Activated naive CD8-positive, alpha-beta T cell treated with anti-CD3 and anti-CD28 coated beads for 36 hours (primary cell): ENCODE data around the gene SRSF4. TPM values are rescaled to one million over a fixed set of nuclear protein-coding genes. Genes with fewer than 3 reads are reported as not detected.
"Not testable (repeated sequence)": the region's sequence is repeated elsewhere in the genome, so short reads cannot be mapped to it uniquely, and the experiment has no call there.

Source experiments
- DNase-seq: peaks from one replicate; pipeline ENCODE4 v3.0.0; 2021
- H3K27ac Mint-ChIP-seq: one replicate; pipeline ENCODE4 v1.8.0; 2022; ENCODE audit warnings: mild to moderate bottlenecking, moderate library complexity, mixed read lengths
- H3K27me3 Mint-ChIP-seq: one replicate; pipeline ENCODE4 v1.8.0; 2022; ENCODE audit warnings: mild to moderate bottlenecking, mixed read lengths
- H3K36me3 Mint-ChIP-seq: one replicate; pipeline ENCODE4 v1.8.0; 2021; ENCODE audit warnings: mild to moderate bottlenecking, mixed read lengths
- H3K4me1 Mint-ChIP-seq: one replicate; pipeline ENCODE4 v1.8.0; 2021; ENCODE audit warnings: mixed read lengths
- H3K4me3 Mint-ChIP-seq: one replicate; pipeline ENCODE4 v1.8.0; 2022; ENCODE audit warnings: mild to moderate bottlenecking, moderate library complexity, mixed read lengths
- H3K9me3 Mint-ChIP-seq: one replicate; pipeline ENCODE4 v1.8.0; 2022; ENCODE audit warnings: mixed read lengths
- total RNA-seq, 2 experiments: library from RNA; stranded (reverse); gene quantifications; one replicate each; pipeline ENCODE4 v1.2.3, GENCODE V29; 2021

SRSF4 gene
- total RNA-seq, result 100 to 1,000 TPM; 113 to 114 TPM

DNA sequence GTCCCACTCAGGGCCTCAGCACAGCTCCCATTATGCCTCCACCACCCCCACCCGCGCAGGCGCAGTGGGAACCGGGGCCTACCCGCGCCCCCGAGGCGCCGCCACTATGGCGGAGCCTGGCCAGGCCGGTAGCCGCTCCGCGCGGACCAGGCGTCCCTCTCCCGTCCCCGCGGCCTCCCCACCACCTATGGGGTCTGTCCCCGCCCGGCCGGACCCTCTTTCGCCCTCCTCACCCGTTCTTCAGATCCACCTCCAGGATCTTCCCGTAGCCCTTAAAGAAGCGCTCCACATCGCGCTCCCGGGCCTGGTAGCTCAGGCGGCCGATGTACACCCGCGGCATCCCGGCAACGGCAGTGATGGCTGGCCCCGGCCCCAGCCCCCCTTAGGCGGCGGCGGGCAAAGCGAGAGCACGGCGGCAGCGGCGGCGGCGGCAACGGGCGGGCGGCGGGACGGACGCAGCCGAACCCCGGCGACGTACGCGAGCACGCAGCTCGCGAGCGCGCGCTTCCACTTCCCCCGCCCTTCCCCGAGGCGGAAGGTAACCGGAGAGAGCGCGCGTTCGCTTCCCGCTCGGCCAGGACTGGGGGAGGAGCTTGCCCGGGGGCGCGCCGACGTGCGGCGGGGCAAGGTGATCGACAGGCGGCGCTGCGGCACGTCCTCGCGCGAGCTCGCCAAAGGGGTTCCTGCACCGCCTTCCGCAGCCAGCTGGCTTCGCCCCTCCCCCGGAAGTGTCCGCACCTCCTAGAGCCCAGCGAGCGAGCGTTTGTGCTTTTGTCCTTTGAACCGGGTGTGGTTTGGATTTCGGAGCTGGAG is at the start of gene SRSF4:
Gene SRSF4 (minus strand): TSS at position 488 of the 813 bp plus-strand sequence. CDS start 148 bp downstream, at position 340.
- no peaks in the 10 kb centered on the region for H3K27me3 Mint-ChIP-seq
- peaks cover 43% of the 10 kb centered on the region for H3K4me1 Mint-ChIP-seq
- peak within 1 kb of the TSS; percentile 98 for H3K27ac Mint-ChIP-seq
- peak; percentile 100 for DNase-seq
- H3K4me3 Mint-ChIP-seq, result peak within 1 kb of the TSS; percentile 96
- peaks cover 2% of the 10 kb centered on the region for H3K9me3 Mint-ChIP-seq
- peaks cover 40% of the 10 kb centered on the region for H3K36me3 Mint-ChIP-seq

DNA sequence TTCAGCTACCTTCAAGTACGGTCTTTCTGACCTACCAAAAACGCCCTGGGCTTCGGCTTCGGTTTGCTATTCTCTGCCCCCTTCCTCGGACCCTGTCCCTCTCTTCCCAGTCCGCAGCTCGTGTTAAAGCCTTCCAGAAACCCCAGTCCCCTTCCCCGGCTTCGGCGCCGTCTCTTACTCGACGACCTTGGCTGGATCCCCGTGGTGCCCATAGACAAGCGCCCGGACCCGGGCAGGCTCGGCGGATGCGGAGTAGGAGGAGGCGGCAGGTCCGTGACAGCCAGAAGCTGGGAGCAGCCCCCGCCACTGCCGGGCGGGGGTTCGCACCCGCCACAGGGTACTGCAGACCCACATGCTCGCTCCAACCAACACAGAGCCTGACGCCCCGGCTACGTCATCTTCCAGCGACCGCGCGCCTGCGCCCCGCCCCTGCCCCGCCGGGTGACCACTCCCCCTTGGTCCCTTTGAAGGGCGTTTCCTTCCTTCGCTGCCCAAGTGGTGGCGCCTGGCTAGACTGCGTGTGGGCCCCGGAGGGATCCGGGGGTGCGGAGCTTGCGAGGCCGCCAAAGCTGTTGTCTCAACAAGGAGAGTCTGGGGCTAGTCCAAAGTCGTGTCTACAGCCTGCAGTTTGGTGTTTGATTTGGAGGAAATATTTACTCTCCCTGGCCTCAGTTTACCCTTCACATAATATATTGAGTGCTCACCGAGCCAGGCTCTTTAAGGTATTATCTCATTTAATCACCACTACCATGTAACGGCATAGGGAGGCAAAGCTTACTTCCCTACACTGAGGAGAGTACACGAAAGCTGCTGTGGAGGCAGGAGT is 49.1 kb upstream of the SRSF4 start, which contains the start of gene MECR:
Gene MECR (minus strand): TSS at position 382 of the 826 bp plus-strand sequence. CDS start 28 bp downstream, at position 354.
- peak within 1 kb of the TSS; percentile 93 for H3K4me3 Mint-ChIP-seq
- peak; percentile 97 for DNase-seq
- peaks cover 17% of the 10 kb centered on the region for H3K4me1 Mint-ChIP-seq
- peaks cover 6% of the 10 kb centered on the region for H3K27me3 Mint-ChIP-seq
- H3K36me3 Mint-ChIP-seq, result no peaks in the 10 kb centered on the region
- H3K9me3 Mint-ChIP-seq, result no peaks in the 10 kb centered on the region
- H3K27ac Mint-ChIP-seq, result peak within 1 kb of the TSS; percentile 88

DNA sequence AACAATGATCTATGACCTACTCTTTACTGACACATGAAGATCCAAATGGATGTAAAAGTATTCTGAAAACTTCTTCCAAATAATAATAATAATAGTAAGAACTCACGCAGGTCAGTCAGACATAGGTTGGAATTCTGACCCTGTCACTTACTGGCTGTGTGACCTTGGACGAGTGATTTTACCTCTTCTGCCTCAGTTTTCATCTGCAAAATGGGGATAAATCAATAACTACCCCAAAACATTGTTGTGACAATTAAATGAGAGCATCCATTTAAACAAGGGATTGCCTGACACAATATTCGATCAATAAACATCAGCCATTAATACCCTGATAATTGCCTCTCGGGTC is 48.5 kb upstream of the SRSF4 start:
- peaks cover 2% of the 10 kb centered on the region for H3K27me3 Mint-ChIP-seq
- H3K27ac Mint-ChIP-seq, result peak overlapping the region; percentile 88
- peaks cover 16% of the 10 kb centered on the region for H3K4me1 Mint-ChIP-seq
- H3K36me3 Mint-ChIP-seq, result no peaks in the 10 kb centered on the region
- H3K4me3 Mint-ChIP-seq, result peak overlapping the region; percentile 93
- no peak for DNase-seq
- H3K9me3 Mint-ChIP-seq, result no peaks in the 10 kb centered on the region

DNA sequence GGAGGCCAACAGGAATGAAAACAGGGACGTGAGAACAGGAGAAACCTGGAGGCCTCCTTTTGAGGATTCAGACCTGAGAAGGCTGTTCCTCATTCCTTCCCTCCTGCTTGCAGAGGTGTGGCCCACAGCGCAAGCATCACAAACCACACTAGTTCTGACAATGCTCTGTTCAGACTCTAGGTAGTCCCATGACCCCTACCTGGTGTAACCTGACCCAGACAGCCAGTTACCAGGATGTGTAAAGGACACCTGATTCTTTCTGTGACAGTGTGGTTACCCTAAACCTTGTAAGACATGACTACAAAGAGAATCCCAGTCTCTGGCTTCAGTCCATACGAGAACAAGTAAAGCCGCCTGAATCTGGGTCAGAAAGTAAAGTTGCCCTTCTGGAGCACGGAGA is 45.8 kb upstream of the SRSF4 start:
- H3K36me3 Mint-ChIP-seq, result no peaks in the 10 kb centered on the region
- no peaks in the 10 kb centered on the region for H3K9me3 Mint-ChIP-seq
- DNase-seq, result no peak
- no peaks in the 10 kb centered on the region for H3K27me3 Mint-ChIP-seq
- no peak overlapping the region for H3K4me3 Mint-ChIP-seq
- peaks cover 16% of the 10 kb centered on the region for H3K4me1 Mint-ChIP-seq
- H3K27ac Mint-ChIP-seq, result no peak overlapping the region

DNA sequence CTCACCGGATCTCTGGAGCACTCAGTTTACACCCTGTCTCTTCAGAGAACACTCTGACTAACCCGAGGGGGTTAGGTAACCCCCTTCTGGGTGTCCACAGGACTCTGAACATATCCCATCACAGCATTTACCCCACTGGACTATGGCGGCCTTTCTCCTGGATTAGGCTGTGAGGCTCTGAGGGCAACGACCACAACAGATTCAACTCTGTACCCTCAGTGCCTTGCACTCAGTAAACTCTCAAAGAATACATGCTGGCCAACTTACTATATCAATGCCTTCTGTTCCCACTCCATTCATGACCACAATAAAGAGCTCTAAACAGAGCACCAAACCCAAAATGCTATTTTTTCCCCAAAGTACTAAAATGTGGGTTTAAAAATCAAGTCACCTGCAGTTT is 43.7 kb upstream of the SRSF4 start:
- no peaks in the 10 kb centered on the region for H3K9me3 Mint-ChIP-seq
- H3K4me3 Mint-ChIP-seq, result no peak overlapping the region
- H3K27me3 Mint-ChIP-seq, result no peaks in the 10 kb centered on the region
- no peak for DNase-seq
- peaks cover 2% of the 10 kb centered on the region for H3K36me3 Mint-ChIP-seq
- H3K4me1 Mint-ChIP-seq, result peaks cover 9% of the 10 kb centered on the region
- no peak overlapping the region for H3K27ac Mint-ChIP-seq

DNA sequence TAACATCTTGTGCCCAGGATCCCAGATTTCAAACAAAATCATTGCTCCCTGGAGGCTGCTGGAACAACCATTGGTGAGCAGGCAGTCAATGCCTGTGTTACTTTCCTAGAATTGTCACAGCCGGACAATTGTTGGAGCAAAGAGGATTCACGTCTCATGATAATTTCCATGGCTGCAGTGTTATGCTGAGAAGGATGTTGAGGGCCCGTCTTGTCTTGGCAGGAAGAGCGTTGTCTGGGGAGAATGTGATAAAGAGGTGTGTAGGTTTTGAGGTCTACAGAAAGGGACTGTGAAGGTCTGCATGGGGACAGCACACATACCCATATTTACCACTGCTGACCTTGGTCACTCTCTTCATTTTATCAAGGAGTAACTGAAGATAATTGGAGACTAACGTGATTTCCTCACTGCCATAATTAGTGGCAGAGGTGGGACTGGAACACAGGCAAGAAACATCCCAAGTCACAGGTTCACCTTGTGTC is 42.7 kb upstream of the SRSF4 start:
- Mint-ChIP-seq H3K27ac (no peak overlapping the region), H3K36me3 (peaks cover 2% of the 10 kb centered on the region), H3K4me1 (peaks cover 3% of the 10 kb centered on the region), H3K4me3 (no peak overlapping the region), H3K27me3 (no peaks in the 10 kb centered on the region), H3K9me3 (no peaks in the 10 kb centered on the region)
- DNase-seq, result no peak

DNA sequence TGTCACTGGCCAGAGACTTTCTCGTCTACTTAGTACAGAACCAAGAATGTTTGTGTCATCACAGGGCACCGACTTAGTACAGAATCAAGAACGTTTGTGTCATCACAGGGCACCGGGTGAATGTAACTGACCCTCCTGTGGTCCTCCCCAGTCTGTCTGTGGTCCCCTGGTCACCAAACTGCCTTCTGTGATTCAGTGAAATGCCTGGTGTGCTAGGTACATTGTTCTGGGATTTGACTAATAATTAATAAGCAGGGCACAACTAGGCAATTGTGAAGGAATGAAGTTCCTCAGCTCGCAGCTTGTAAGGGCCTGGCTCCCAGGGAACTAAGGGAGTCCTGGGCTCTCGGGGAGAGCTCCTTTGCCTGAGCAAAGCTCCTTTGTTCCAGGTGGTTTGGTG is 41.8 kb upstream of the SRSF4 start:
- H3K27me3 Mint-ChIP-seq, result no peaks in the 10 kb centered on the region
- H3K9me3 Mint-ChIP-seq, result no peaks in the 10 kb centered on the region
- no peak for DNase-seq
- peaks cover 2% of the 10 kb centered on the region for H3K36me3 Mint-ChIP-seq
- H3K4me3 Mint-ChIP-seq, result no peak overlapping the region
- H3K4me1 Mint-ChIP-seq, result peaks cover under 1% of the 10 kb centered on the region
- no peak overlapping the region for H3K27ac Mint-ChIP-seq

DNA sequence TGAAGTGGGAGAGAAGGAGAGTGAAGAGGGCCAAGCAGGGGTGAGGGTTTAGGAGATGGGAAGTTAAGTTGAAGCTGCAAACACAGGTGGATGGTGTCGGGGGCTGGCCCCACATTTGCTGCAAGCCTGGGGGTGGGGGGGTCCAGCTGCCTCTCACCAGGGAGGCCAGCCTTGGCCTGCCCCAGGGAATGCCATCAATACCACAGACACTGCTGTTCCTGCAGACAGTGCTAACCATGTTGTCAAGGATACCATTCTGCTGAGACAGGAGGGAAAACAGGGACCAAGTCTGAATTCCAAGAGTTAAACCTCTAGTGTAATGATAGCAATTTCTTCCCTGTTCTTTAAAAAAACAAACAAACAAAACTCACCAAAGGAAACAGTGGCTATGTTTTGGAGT is 41.0 kb upstream of the SRSF4 start:
- Mint-ChIP-seq H3K9me3 (no peaks in the 10 kb centered on the region), H3K4me1 (peaks cover 8% of the 10 kb centered on the region), H3K27ac (no peak overlapping the region), H3K36me3 (peaks cover 2% of the 10 kb centered on the region), H3K27me3 (no peaks in the 10 kb centered on the region), H3K4me3 (no peak overlapping the region)
- DNase-seq, result no peak

DNA sequence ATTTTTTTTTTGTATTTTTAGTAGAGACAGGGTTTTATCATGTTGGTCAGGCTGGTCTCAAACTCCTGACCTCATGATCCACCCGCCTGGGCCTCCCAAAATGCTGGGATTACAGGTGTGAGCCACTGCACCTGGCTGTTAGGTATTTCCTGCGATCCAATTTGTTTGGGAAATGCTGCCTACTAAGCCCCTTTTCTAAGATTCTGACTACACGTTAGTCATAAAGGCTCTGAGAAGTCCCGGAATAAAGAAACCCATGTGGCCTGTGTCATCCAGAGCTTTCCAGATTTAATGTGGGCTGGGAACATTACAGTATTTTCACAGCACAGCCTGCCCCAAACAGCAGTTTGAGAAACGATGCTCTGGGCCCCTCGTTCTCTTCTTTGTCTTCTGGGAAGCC is 40.6 kb upstream of the SRSF4 start:
- not testable (repeated sequence) for H3K9me3 Mint-ChIP-seq, H3K36me3 Mint-ChIP-seq, H3K27ac Mint-ChIP-seq, H3K27me3 Mint-ChIP-seq, DNase-seq, H3K4me3 Mint-ChIP-seq
- peaks cover 10% of the 10 kb centered on the region for H3K4me1 Mint-ChIP-seq

DNA sequence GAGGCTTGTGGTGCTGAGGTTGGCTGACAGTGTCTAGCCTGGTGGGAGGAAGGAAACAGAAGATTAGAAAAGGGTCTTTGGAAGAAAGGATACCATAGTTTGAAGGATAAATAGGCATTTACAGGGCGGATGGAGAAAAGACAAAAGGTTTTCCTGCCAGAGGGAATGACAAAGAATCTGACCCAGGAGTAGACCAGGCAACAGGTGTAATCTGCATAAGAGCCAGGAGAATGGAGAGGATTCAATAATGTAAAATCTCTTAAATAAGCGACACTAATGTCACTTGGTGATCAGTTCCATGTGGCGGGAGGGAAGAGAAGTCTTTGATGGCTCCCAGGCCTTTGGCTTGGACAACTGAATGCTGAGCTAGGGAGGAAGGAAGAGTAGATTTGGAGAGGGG is 39.6 kb upstream of the SRSF4 start:
- no peak for DNase-seq
- peaks cover 2% of the 10 kb centered on the region for H3K36me3 Mint-ChIP-seq
- no peaks in the 10 kb centered on the region for H3K9me3 Mint-ChIP-seq
- no peak overlapping the region for H3K4me3 Mint-ChIP-seq
- no peak overlapping the region for H3K27ac Mint-ChIP-seq
- no peaks in the 10 kb centered on the region for H3K27me3 Mint-ChIP-seq
- H3K4me1 Mint-ChIP-seq, result peaks cover 10% of the 10 kb centered on the region

DNA sequence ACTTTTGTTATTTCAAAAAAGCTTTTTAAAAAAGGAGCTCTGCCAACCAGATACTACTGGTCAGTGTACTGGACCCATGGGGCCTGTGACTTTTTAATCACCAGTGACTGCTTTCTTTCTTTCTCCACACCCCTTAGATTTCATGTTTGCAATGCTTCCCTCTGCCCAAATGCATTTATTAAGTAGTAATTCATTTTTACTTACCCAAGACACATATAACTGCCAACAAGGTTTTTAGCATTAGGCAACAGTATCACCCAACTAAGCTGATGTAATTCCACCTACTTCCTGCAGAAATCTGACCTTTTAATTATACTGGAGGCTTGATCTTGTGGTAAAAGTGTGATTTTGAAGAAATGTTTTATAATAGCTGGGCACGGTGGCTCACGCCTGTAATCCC is 36.5 kb upstream of the SRSF4 start:
- peaks cover 10% of the 10 kb centered on the region for H3K4me1 Mint-ChIP-seq
- no peaks in the 10 kb centered on the region for H3K27me3 Mint-ChIP-seq
- peaks cover 10% of the 10 kb centered on the region for H3K36me3 Mint-ChIP-seq
- DNase-seq, result no peak
- peak overlapping the region; percentile 51 for H3K27ac Mint-ChIP-seq
- H3K9me3 Mint-ChIP-seq, result no peaks in the 10 kb centered on the region
- H3K4me3 Mint-ChIP-seq, result no peak overlapping the region

DNA sequence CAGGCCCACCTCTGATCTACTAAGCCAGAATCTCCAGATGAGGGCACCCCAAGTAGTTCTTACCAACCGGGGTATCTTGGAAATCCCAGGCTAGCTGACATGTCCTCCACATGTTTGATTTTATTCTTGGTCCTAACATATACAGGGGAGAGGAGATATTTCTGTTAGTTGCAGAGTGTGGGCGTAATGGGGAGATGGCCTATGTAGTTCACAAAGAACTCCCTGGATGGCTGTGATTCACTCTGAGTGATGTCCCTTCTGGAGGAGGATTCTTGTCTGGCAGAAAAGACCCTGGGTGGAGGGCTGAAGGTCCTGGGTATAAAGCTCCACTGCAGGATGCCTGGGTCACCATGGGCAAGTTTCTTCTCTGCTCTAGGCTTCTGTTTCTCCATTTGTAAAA is 35.9 kb upstream of the SRSF4 start:
- H3K27ac Mint-ChIP-seq, result peak overlapping the region; percentile 51

DNA sequence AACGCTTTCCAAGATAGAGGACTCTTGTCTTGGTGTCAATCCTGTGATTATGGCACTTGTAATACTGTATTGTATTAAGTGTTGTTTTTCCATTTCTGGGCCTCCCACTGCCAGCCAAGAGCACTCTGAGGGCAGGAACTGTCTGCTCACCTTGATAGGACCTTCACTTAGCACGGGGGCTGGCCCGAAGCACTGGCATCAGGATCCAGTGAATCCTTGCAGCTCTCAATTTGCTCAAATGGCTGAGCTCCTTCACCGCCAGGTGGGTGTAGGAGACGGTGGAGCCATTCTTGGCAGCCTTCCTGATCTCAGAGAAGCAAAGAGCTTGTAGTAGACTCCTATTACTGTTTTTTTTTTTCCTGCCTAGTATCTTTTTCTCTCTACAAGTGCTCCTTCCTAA is 31.4 kb upstream of the SRSF4 start:
- Mint-ChIP-seq H3K27ac (no peak overlapping the region), H3K4me3 (no peak overlapping the region), H3K36me3 (peaks cover 12% of the 10 kb centered on the region), H3K4me1 (peaks cover 7% of the 10 kb centered on the region), H3K27me3 (no peaks in the 10 kb centered on the region), H3K9me3 (no peaks in the 10 kb centered on the region)
- no peak for DNase-seq

More for the DNA sequence above, 35.9 kb upstream of the SRSF4 start:
- Mint-ChIP-seq H3K4me3 (no peak overlapping the region), H3K27me3 (no peaks in the 10 kb centered on the region), H3K9me3 (no peaks in the 10 kb centered on the region), H3K36me3 (peaks cover 12% of the 10 kb centered on the region), H3K4me1 (peaks cover 10% of the 10 kb centered on the region)
- no peak for DNase-seq

DNA sequence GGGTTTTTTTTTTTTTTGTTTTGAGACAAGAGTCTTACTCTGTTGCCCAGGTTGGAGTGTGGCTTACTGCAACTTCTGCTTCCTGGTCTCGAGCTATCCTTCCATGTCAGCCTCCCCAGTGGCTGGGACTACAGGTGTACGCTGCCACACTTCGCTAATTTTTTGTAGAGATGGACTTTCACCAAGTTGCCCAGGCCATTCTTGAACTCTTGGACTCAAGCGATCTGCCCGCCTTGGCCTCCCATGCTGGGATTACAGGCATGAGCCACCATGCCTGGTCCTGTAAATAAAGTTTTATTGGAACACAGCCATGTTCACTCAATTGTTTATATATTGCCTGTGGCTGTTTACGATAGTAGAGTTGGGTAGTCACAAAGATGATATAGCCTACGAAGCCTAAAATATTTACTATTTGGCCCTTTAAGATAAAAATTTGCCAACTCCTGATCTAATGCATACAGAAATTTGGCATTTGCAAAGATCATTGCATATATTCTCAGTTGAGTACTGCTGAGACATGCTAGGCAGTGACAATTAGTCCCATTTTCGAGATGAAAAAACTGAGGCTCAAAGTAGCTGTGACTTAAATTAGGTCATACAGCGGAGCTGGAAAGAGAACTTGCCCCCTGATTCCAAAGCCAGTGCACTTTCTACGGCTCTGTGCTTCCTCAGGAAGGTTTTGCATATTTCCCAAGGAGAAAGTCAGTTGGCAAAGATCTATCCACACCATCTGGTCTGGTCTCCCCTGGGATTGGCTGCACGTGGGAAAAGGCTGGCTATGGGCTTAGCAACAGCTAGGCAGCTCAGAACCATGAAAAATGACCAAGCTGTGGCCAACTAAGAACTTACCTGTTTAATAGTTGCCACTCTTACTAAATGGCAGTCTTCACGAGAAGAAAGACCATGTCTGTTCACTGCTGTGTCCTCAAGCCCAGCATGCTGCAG is 29.7 kb upstream of the SRSF4 start:
- Mint-ChIP-seq H3K9me3 (no peaks in the 10 kb centered on the region), H3K36me3 (peaks cover 12% of the 10 kb centered on the region), H3K27me3 (no peaks in the 10 kb centered on the region), H3K4me1 (peaks cover 2% of the 10 kb centered on the region), H3K27ac (no peak overlapping the region), H3K4me3 (no peak overlapping the region)
- DNase-seq, result no peak
